Effector memory CD8-positive, alpha-beta T cell (primary cell): Measurements from ENCODE around the gene RUBCNL.
A peak's percentile ranks its signal among the peaks of the same experiment; 100 is the strongest.
"Not testable (repeated sequence)": the region's sequence is repeated elsewhere in the genome, so short reads cannot be mapped to it uniquely, and the experiment has no call there.

Source experiments
- ATAC-seq: fragments of 150-1000 bp; cut with Tn5 transposase; replicated peaks from 2 replicates; pipeline ENCODE4 v1.10.0; 2021; ENCODE audit warnings: mild to moderate bottlenecking, moderate library complexity
- DNase-seq, 3 experiments: peaks; one replicate each; pipeline ENCODE4 v3.0.0; 2021
- H3K27ac Mint-ChIP-seq, 2 donors: one replicate each; pipeline ENCODE4 v1.8.0; 2022; ENCODE audit warnings: mild to moderate bottlenecking in 2 of 2, mixed read lengths in 2 of 2, moderate library complexity in 2 of 2
- H3K27me3 Mint-ChIP-seq, 2 donors: one replicate each; pipeline ENCODE4 v1.8.0; 2022; ENCODE audit warnings: mixed read lengths in 2 of 2
- H3K36me3 Mint-ChIP-seq: one replicate; pipeline ENCODE4 v1.8.0; 2022; ENCODE audit warnings: mild to moderate bottlenecking, moderate library complexity, mixed read lengths; ENCODE audit not compliant: insufficient read depth
- H3K4me1 Mint-ChIP-seq, 2 donors: one replicate each; pipeline ENCODE4 v1.8.0; 2022; ENCODE audit warnings: low read depth in 2 of 2, mixed read lengths in 2 of 2
- H3K4me3 Mint-ChIP-seq, 2 donors: one replicate each; pipeline ENCODE4 v1.8.0; 2022; ENCODE audit warnings: mild to moderate bottlenecking in 2 of 2, mixed read lengths in 2 of 2, moderate library complexity in 2 of 2
- H3K9me3 Mint-ChIP-seq, 2 donors: one replicate each; pipeline ENCODE4 v1.8.0; 2022; ENCODE audit warnings: mixed read lengths in 2 of 2

The RUBCNL gene

DNA sequence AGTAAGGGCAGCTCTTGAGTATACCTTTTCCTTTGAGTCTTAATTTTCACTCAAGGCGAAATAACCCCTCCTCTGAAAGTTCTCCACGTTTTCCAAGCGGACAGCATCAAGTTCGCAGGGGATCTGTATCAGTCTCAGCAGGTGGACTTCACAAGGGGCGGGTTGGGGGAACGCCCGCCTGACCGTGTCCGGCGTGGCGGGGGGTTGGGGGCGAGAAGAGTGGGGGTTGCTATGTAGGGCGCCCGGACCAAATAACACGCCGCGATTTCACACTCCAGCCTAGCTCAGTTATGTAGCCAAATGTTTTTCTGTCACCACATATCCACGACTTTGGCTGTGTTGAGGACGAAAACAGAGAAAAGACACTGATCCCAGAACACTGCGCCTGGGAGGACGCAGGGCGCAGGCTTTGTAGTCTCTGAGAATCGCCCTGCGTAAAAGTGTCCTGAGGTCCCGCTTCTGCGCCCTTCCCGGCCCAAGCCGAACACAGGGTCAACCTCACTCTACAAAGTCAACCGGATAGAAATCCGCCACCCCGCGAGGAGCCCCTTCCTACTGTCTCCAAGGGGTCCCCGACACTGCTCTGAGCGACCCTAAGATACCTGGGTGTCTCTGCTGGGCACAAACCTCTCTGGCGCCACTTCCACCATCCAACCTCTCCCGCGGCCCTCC is 524 bp downstream of the RUBCNL start:
- ATAC-seq, result no peak
- peak overlapping the region; percentile 70 to 82 for H3K4me3 Mint-ChIP-seq

DNA sequence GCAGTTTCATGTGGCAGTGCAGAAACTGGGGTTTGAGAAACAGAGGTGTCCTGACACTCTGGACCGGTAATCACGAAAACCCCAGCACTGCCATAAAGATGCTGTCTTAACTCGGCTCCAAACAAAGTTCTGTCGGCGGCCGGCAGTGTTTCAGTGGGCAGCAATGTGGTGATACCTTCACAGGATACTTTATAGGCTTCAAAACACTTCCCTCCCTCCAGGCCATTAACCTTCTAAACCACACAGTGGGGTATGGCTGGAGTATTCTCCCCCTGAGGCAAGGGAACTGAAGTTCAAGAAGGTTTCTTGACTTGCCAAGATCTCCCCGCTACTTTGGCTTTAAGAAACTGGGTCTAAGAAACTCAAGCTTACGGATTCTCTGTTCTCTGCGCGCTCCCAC is 1.1 kb downstream of the RUBCNL start:
- ATAC-seq (no peak), DNase-seq (no peak)
- H3K4me1 Mint-ChIP-seq, result peaks cover 6 to 13% of the 10 kb centered on the region in 2 donors
- H3K27me3 Mint-ChIP-seq, result peaks cover 46 to 48% of the 10 kb centered on the region in 2 donors
- no peak overlapping the region for H3K27ac Mint-ChIP-seq
- H3K36me3 Mint-ChIP-seq, result peaks cover 3% of the 10 kb centered on the region
- no peaks in the 10 kb centered on the region for H3K9me3 Mint-ChIP-seq
- H3K4me3 Mint-ChIP-seq, result peak overlapping the region; percentile 11 to 13

More for the DNA sequence above, 524 bp downstream of the RUBCNL start:
- Mint-ChIP-seq H3K27me3 (peaks cover 46 to 48% of the 10 kb centered on the region in 2 donors), H3K36me3 (peaks cover 3% of the 10 kb centered on the region), H3K27ac (no peak overlapping the region), H3K4me1 (peaks cover 6 to 13% of the 10 kb centered on the region in 2 donors), H3K9me3 (no peaks in the 10 kb centered on the region)
- DNase-seq, result no peak

- peaks cover 3% of the 10 kb centered on the region for H3K36me3 Mint-ChIP-seq
- peaks cover 46 to 48% of the 10 kb centered on the region in 2 donors for H3K27me3 Mint-ChIP-seq
- no peak for ATAC-seq
- H3K4me1 Mint-ChIP-seq, result peaks cover 0 to 7% of the 10 kb centered on the region in 2 donors
- no peaks in the 10 kb centered on the region for H3K9me3 Mint-ChIP-seq
- no peak overlapping the region for H3K4me3 Mint-ChIP-seq
- DNase-seq, result no peak
- H3K27ac Mint-ChIP-seq, result no peak overlapping the region
Observed at GRCh38 chr13:46383383-46383782, 3.7 kb downstream of the RUBCNL start.

DNA sequence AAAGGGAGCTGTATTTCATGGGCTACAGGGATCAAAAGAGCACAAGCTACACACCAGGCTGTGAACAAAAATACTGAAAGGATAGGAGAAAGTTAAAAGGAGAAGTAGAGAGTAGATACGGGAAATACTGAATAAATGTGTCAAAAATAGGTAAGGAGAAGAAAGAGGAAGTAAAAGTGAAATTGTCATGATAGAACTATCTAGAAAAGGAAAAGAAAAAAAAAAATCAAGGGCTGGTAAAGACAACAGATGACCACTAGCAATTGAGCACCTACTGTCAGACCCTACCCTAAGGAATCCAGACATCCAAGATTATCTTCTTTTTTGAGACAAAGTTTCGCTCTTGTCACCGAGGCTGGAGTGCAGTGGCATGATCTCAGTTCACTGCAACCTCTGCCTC is 4.8 kb downstream of the RUBCNL start:
- H3K9me3 Mint-ChIP-seq, result no peaks in the 10 kb centered on the region
- H3K4me3 Mint-ChIP-seq, result no peak overlapping the region
- peaks cover 0 to under 1% of the 10 kb centered on the region in 2 donors for H3K4me1 Mint-ChIP-seq
- H3K36me3 Mint-ChIP-seq, result no peaks in the 10 kb centered on the region
- no peak for ATAC-seq
- DNase-seq, result no peak
- H3K27ac Mint-ChIP-seq, result no peak overlapping the region
- H3K27me3 Mint-ChIP-seq, result peaks cover 38 to 43% of the 10 kb centered on the region in 2 donors

GRCh38 chr13:46380242-46380641 is 6.8 kb downstream of the RUBCNL start:
- no peak for ATAC-seq

DNA sequence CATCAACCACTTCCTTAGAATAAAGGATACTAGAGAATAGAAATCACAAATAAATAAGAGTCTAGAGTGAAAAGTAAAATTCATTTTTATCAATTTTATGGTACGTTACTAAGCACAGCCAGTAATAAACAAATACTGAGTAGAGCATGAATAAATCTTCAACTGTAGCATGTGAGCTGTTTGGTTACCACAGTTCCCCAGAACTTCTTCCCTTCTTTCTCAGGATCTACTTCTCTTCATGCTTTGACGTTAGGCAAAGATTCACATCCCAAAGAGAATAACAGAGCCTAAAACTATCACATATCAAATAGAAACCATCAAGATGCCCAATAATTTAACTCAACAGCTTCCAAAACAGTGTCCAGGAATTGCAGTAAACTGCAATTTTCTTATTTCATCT is 7.4 kb downstream of the RUBCNL start:
- H3K27ac Mint-ChIP-seq, result no peak overlapping the region
- DNase-seq, result no peak
- peaks cover 13 to 24% of the 10 kb centered on the region in 2 donors for H3K27me3 Mint-ChIP-seq
- H3K36me3 Mint-ChIP-seq, result no peaks in the 10 kb centered on the region
- H3K9me3 Mint-ChIP-seq, result no peaks in the 10 kb centered on the region
- no peak overlapping the region for H3K4me3 Mint-ChIP-seq
- ATAC-seq, result no peak
- H3K4me1 Mint-ChIP-seq, result no peaks in the 10 kb centered on the region

More at GRCh38 chr13:46380242-46380641, 6.8 kb downstream of the RUBCNL start:
- Mint-ChIP-seq H3K9me3 (no peaks in the 10 kb centered on the region), H3K4me1 (no peaks in the 10 kb centered on the region), H3K36me3 (no peaks in the 10 kb centered on the region), H3K27me3 (peaks cover 18 to 26% of the 10 kb centered on the region in 2 donors), H3K27ac (no peak overlapping the region), H3K4me3 (no peak overlapping the region)
- no peak for DNase-seq

DNA sequence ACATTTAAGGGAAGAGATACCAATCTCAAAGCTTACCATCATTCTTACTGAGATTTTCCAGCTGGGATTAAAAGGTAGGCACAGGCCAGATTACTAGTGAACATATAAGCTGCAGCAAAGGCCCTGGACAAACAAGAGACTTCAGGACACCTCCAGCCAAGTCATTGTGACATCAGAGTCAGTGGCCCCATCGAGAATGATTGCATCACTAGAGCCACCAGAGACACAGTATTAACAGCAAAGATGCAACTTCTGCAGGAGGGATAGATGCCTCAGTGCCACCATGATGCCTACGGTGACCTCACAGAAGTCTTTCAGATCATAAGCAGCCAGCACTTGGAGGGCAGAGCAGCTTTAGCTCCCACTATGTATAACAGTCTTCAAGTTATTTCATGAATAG is 8.6 kb downstream of the RUBCNL start:
- no peaks in the 10 kb centered on the region for H3K9me3 Mint-ChIP-seq
- H3K27me3 Mint-ChIP-seq, result peaks cover 6 to 23% of the 10 kb centered on the region in 2 donors
- H3K36me3 Mint-ChIP-seq, result no peaks in the 10 kb centered on the region
- H3K4me3 Mint-ChIP-seq, result no peak overlapping the region
- no peak overlapping the region for H3K27ac Mint-ChIP-seq
- DNase-seq, result no peak
- H3K4me1 Mint-ChIP-seq, result no peaks in the 10 kb centered on the region
- no peak for ATAC-seq

DNA sequence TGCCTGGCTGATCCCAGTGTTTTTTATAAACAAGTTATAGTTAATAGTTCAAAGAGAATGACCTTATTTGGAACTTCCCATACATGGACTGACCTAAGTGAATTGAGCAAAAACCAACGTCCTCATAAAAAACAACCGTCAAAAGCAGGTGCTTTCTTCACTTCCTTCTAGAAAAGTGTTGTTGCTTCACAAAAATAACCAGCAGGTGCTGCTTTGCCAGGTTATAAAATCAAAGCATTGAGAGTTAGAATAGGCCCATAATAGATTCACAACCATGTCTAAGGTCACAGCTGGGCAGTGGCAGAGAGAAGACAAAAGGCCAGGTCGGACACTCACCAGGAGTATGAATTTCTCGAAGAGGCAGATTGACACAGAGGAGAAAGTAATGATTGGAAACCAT is 9.5 kb downstream of the RUBCNL start:
- H3K4me1 Mint-ChIP-seq, result no peaks in the 10 kb centered on the region
- DNase-seq (no peak), ATAC-seq (no peak)
- no peak overlapping the region for H3K4me3 Mint-ChIP-seq
- no peak overlapping the region for H3K27ac Mint-ChIP-seq
- H3K27me3 Mint-ChIP-seq, result peaks cover 0 to 18% of the 10 kb centered on the region in 2 donors
- H3K9me3 Mint-ChIP-seq, result no peaks in the 10 kb centered on the region
- H3K36me3 Mint-ChIP-seq, result no peaks in the 10 kb centered on the region

DNA sequence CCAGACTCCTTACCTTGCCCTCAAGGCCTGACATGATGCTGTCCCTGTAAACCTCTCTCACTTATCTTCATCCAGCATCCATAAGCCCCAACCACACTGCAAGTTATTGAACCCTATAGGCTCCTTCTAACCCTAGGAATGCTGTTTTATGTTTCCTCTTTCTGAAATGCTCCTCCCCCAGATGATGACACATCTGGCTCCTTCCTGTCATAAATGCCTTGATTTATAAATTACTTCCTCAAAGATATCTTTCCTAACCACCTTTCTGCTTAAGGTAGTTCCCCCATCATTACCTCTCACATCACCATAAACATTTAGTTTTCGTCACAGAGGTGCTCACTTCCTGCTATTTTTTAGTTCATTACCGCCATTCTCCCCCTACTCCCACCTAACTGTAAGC is 12.3 kb downstream of the RUBCNL start:
- Mint-ChIP-seq H3K4me3 (no peak overlapping the region), H3K4me1 (no peaks in the 10 kb centered on the region), H3K36me3 (no peaks in the 10 kb centered on the region), H3K27me3 (peaks cover 11 to 21% of the 10 kb centered on the region in 2 donors), H3K27ac (no peak overlapping the region), H3K9me3 (no peaks in the 10 kb centered on the region)
- DNase-seq (no peak), ATAC-seq (peak; percentile 31)

GRCh38 chr13:46373623-46374022 is 13.4 kb downstream of the RUBCNL start:
- ATAC-seq, result no peak
- Mint-ChIP-seq H3K4me3 (no peak overlapping the region), H3K27ac (no peak overlapping the region), H3K9me3 (no peaks in the 10 kb centered on the region), H3K27me3 (peaks cover 11 to 21% of the 10 kb centered on the region in 2 donors), H3K4me1 (no peaks in the 10 kb centered on the region), H3K36me3 (no peaks in the 10 kb centered on the region)
- DNase-seq, result no peak

DNA sequence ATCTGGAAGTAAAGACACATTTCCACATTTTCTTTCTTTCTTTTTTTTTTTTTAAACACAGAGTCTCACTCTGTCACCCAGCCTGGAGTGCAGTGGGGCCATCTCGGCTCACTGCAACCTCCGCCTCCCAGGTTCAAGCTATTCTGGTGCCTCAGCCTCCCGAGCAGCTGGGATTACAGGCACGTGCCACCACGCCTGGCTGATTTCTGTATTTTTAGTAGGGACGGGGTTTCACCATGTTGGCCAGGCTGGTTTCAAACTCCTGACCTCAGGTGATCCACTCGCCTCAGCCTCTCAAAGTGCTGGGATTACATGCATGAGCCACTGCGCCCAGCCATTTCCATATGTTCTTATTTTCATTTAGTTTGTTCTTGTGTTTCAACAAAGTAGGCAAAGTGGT is 14.1 kb downstream of the RUBCNL start:
- H3K27me3 Mint-ChIP-seq, result peaks cover 11 to 21% of the 10 kb centered on the region in 2 donors
- not testable (repeated sequence) for H3K4me3 Mint-ChIP-seq, H3K36me3 Mint-ChIP-seq, DNase-seq, H3K4me1 Mint-ChIP-seq, H3K27ac Mint-ChIP-seq, ATAC-seq, H3K9me3 Mint-ChIP-seq

- Mint-ChIP-seq H3K4me1 (no peaks in the 10 kb centered on the region), H3K27me3 (peaks cover 12 to 26% of the 10 kb centered on the region in 2 donors), H3K36me3 (no peaks in the 10 kb centered on the region), H3K4me3 (no peak overlapping the region), H3K9me3 (no peaks in the 10 kb centered on the region), H3K27ac (no peak overlapping the region)
- no peak for ATAC-seq
- DNase-seq, result no peak
Observed at GRCh38 chr13:46372071-46372470, 15.0 kb downstream of the RUBCNL start.

DNA sequence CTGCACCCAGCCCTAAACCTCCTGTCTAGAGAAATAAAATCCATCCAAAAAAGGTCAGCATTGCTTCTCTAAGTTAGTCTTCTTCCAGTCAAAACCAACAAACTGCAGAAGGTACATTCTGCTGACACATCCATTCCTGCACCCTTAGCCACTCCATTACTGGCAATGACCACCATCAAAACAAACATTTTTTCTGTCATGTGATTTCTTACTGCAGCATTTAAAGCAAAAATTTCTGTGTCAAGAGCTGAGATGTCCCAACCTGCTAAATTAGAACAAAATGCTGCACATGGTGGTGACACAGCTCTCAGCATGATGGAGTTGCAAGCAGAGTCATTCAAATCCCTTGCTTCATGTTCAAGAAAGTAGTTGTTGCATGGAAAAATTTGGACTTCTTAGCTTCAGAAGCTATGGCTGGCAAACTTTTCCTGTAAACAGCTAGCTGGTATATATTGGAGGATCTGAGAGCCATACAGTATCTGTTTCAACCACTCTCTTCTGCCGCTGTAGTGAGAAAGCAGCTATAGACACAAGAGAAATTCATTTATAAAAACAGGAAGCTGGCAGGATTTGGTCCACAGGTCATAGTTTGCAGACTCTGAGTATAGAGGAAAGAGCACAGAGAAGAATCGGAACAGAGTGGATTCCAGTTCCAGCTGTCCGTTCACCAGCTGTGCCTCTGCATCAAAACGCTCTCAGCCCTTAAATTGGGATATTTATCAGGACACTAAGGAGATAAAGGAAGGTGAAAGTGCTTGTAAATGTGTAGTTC is 17.4 kb downstream of the RUBCNL start:
- H3K36me3 Mint-ChIP-seq, result peaks cover 4% of the 10 kb centered on the region
- ATAC-seq (no peak), DNase-seq (no peak)
- H3K27ac Mint-ChIP-seq, result no peak overlapping the region
- peaks cover 23 to 41% of the 10 kb centered on the region in 2 donors for H3K27me3 Mint-ChIP-seq
- no peak overlapping the region for H3K4me3 Mint-ChIP-seq
- no peaks in the 10 kb centered on the region for H3K9me3 Mint-ChIP-seq
- H3K4me1 Mint-ChIP-seq, result no peaks in the 10 kb centered on the region
